Hepatocyte (in vitro differentiated cells): ENCODE measurements around the gene SLC10A1. TPM values are rescaled to one million over a fixed set of nuclear protein-coding genes. Genes with fewer than 3 reads are reported as not detected.

ENCODE experiments used
- DNase-seq: peaks from one replicate; pipeline ENCODE4 v3.0.0-alpha.2; 2016; ENCODE audit warnings: low spot score
- H2AFZ ChIP-seq: fragments of 200-600 bp; sonication (generic); 2 replicates; pipeline ENCODE4 v1.6.0; 2016; ENCODE audit warnings: antibody characterized with exemption, mild to moderate bottlenecking
- H3K27ac ChIP-seq: fragments of 200-600 bp; sonication (generic); 2 replicates; pipeline ENCODE4 v1.5.1; 2016; ENCODE audit warnings: mild to moderate bottlenecking
- H3K27me3 ChIP-seq: fragments of 200-600 bp; sonication (generic); 2 replicates; pipeline ENCODE4 v1.6.1; 2016
- H3K36me3 ChIP-seq: fragments of 200-600 bp; sonication (generic); replicated peaks from 2 replicates; pipeline ENCODE4 v1.5.1; 2016; ENCODE audit warnings: low read depth; ENCODE audit not compliant: insufficient read depth
- H3K4me1 ChIP-seq: fragments of 200-600 bp; sonication (generic); 2 replicates; pipeline ENCODE4 v1.5.1; 2016; ENCODE audit warnings: mild to moderate bottlenecking, moderate library complexity; ENCODE audit not compliant: insufficient read depth
- H3K4me2 ChIP-seq: fragments of 200-600 bp; sonication (generic); 2 replicates; pipeline ENCODE4 v1.6.0; 2016
- H3K4me3 ChIP-seq: fragments of 200-600 bp; sonication (generic); 2 replicates; pipeline ENCODE4 v1.5.1; 2016; ENCODE audit warnings: mild to moderate bottlenecking
- H3K79me2 ChIP-seq: fragments of 200-600 bp; sonication (generic); 2 replicates; pipeline ENCODE4 v1.6.0; 2017; ENCODE audit warnings: mild to moderate bottlenecking
- H3K9me2 ChIP-seq: fragments of 200-600 bp; sonication (generic); replicated peaks from 2 replicates; pipeline ENCODE4 v1.6.0; 2017; ENCODE audit warnings: mild to moderate bottlenecking; ENCODE audit not compliant: insufficient read depth
- H3K9me3 ChIP-seq: fragments of 200-600 bp; sonication (generic); 2 replicates; pipeline ENCODE4 v1.5.1; 2016; ENCODE audit warnings: low read depth, mild to moderate bottlenecking
- H4K20me1 ChIP-seq: fragments of 200-600 bp; sonication (generic); 2 replicates; pipeline ENCODE4 v1.6.0; 2016; ENCODE audit warnings: mild to moderate bottlenecking; ENCODE audit not compliant: insufficient read depth, poor library complexity, severe bottlenecking
- CTCF ChIP-seq: fragments of 200-600 bp; sonication (generic); IDR thresholded peaks from 2 replicates; pipeline ENCODE4 v1.5.1; 2016; ENCODE audit warnings: antibody characterized with exemption, mild to moderate bottlenecking; ENCODE audit not compliant: poor library complexity
- EZH2 ChIP-seq: fragments of 200-600 bp; sonication (generic); IDR thresholded peaks from 2 replicates; pipeline ENCODE4 v1.6.1; 2016; ENCODE audit warnings: antibody characterized with exemption, mild to moderate bottlenecking, borderline replicate concordance
- EZH2phosphoT487 ChIP-seq: fragments of 200-600 bp; sonication (generic); IDR thresholded peaks from one replicate; pipeline ENCODE4 v1.6.1; 2018; ENCODE audit warnings: antibody characterized with exemption, mild to moderate bottlenecking, low read depth, moderate library complexity; ENCODE audit not compliant: unreplicated experiment, severe bottlenecking
- WGBS: methylation state at CpG from one replicate; pipeline ENCODE4 v1.1.6; 2016; ENCODE audit warnings: low lambda C conversion rate; ENCODE audit errors: missing lambda C conversion rate; 5-methylcytosine and 5-hydroxymethylcytosine counted together
- polyA plus RNA-seq: library from polyadenylated mRNA; unstranded; fragments of >200 nt; fragmentation: Nextera tagmentation; extraction: Ambion mirVana; gene quantifications from 2 replicates; pipeline ENCODE4 v1.2.1, GENCODE V29; 2016
- total RNA-seq: library from RNA; depleted of rRNA; stranded (reverse); fragments of >200 nt; gene quantifications from 2 replicates; pipeline ENCODE4 v1.2.3, GENCODE V29; 2014

Gene SLC10A1
- total and polyA plus RNA-seq, 2 experiments from 2014 or later: 2.9 to 3.0 TPM

DNA sequence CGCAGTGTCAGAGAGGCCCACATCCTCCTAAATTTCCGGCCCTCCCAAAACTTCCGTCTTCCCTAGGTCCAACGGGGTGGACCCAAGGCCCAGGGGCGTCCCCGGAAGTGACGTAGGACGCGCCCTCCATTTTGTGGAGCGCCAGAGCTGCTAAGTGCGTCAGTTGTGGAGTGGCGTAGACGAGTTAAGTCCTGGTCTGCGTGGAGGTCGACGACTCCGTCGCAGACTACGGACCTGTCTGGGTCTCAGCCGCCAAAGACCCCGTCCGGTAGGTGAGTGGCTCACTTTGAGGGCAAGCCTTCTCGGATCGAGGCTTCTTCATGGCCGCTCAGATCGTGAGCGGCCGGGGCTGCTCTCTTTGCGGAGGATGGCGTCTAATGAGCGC is 30.1 kb downstream of the SLC10A1 start, which contains the start of gene SRSF5:
SRSF5 (plus strand) TSS at position 159 of the 385 bp plus-strand sequence. CDS start 1,015 bp downstream, outside the sequence.
- Histone ChIP-seq H3K36me3 (peaks cover 24% of the 10 kb centered on the region), H3K27me3 (no peaks in the 10 kb centered on the region), H3K27ac (peak within 1 kb of the TSS; percentile 100), H3K4me2 (peak within 1 kb of the TSS; percentile 93), H3K79me2 (peaks cover 52% of the 10 kb centered on the region), H2AFZ (peak within 1 kb of the TSS; percentile 37), H3K9me2 (no peaks in the 10 kb centered on the region), H3K4me1 (peaks cover 21% of the 10 kb centered on the region), H4K20me1 (peaks cover 43% of the 10 kb centered on the region), H3K9me3 (no peaks in the 10 kb centered on the region), H3K4me3 (peak within 1 kb of the TSS; percentile 78)
- under 1% methylated on average over 31 of the region's 31 CpGs for WGBS
- peak; percentile 97 for DNase-seq
- TF ChIP-seq CTCF (no peak), EZH2 (no peak), EZH2phosphoT487 (no peak)

GRCh38 chr14:69763761-69764510 is 33.1 kb downstream of the SLC10A1 start:
- H2AFZ ChIP-seq: no peak overlapping the region
- no peaks in the 10 kb centered on the region for H3K9me3 ChIP-seq
- WGBS: 92% methylated on average over 6 of the region's 6 CpGs
- H3K27me3 ChIP-seq: no peaks in the 10 kb centered on the region
- H3K9me2 ChIP-seq: no peaks in the 10 kb centered on the region
- peaks cover 7% of the 10 kb centered on the region for H3K36me3 ChIP-seq
- no peak for DNase-seq
- H3K27ac ChIP-seq: no peak overlapping the region
- H3K4me1 ChIP-seq: peaks cover 12% of the 10 kb centered on the region
- H4K20me1 ChIP-seq: peaks cover 13% of the 10 kb centered on the region
- TF ChIP-seq EZH2phosphoT487 (no peak), CTCF (no peak)
- H3K79me2 ChIP-seq: peaks cover 22% of the 10 kb centered on the region
- no peak overlapping the region for H3K4me3 ChIP-seq
- no peak overlapping the region for H3K4me2 ChIP-seq

DNA sequence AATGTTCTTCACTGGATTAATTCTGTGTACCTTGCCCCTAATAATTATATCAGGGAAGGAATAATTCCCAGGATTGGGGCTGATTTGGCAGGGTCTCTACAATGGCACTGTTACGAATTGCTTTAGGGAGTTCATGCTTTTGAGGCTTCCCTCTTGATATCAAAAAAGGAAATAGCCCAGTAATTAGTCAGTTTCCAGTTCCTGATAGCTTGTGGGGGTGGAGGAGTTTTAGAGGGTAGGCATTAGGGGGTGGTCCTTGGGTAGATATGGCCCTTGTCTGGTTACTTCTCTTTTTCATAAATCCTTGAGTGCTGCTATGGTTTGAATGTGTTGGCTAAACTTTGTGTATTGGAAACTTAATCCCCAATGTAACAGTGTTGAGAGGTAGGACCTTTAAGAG is 36.2 kb downstream of the SLC10A1 start:
- Histone ChIP-seq H4K20me1 (no peaks in the 10 kb centered on the region), H3K27me3 (no peaks in the 10 kb centered on the region), H3K27ac (no peak overlapping the region), H3K36me3 (no peaks in the 10 kb centered on the region), H3K9me3 (no peaks in the 10 kb centered on the region), H3K79me2 (peaks cover 2% of the 10 kb centered on the region), H2AFZ (no peak overlapping the region), H3K4me2 (no peak overlapping the region), H3K4me3 (no peak overlapping the region), H3K4me1 (peaks cover 7% of the 10 kb centered on the region), H3K9me2 (no peaks in the 10 kb centered on the region)
- TF ChIP-seq EZH2phosphoT487 (no peak), CTCF (no peak), EZH2 (no peak)
- 88% methylated on average over 1 of the region's 1 CpG for WGBS
- DNase-seq: no peak
